ENCODE measurements around the gene CACNA2D3. TPM values are rescaled to one million over a fixed set of nuclear protein-coding genes. Genes with fewer than 3 reads are reported as not detected.

CACNA2D3 gene
- total RNA-seq, 4 donors from 2014 or later = 0.83 to 5.0 (median 2.5) TPM

GRCh38 chr3:54374214-54374852 is 252.0 kb downstream of the CACNA2D3 start:
- Histone ChIP-seq H3K27ac (no peak overlapping the region), H3K36me3 (no peaks in the 10 kb centered on the region), H3K9me3 (no peaks in the 10 kb centered on the region), H3K4me3 (no peak overlapping the region), H3K4me1 (no peaks in the 10 kb centered on the region), H3K27me3 (no peaks in the 10 kb centered on the region)
- DNase-seq = no peak
- intact Hi-C loops (cut with DNase I; ENCODE audit: low total_unique reads) = no loop called here
- TF ChIP-seq CTCF (IDR thresholded peaks at IDR 0.05) = no peak
- no peak for TF ChIP-seq POLR2A (IDR thresholded peaks at IDR 0.05)

GRCh38 chr3:54376142-54376807 is 253.9 kb downstream of the CACNA2D3 start:
- intact Hi-C loops (cut with DNase I; ENCODE audit: low total_unique reads) = no loop called here
- H3K27ac ChIP-seq = no peak overlapping the region
- DNase-seq = no peak
- no peak overlapping the region for H3K4me3 ChIP-seq
- H3K27me3 ChIP-seq = no peaks in the 10 kb centered on the region
- TF ChIP-seq CTCF (IDR thresholded peaks at IDR 0.05) = no peak
- TF ChIP-seq POLR2A (IDR thresholded peaks at IDR 0.05) = no peak
- H3K4me1 ChIP-seq = no peaks in the 10 kb centered on the region
- no peaks in the 10 kb centered on the region for H3K36me3 ChIP-seq
- peaks cover 0 to 3% of the 10 kb centered on the region in 2 donors for H3K9me3 ChIP-seq

- no peak overlapping the region for H3K4me3 ChIP-seq
- intact Hi-C loops (cut with DNase I; ENCODE audit: low total_unique reads) = no loop called here
- H3K4me1 ChIP-seq = no peaks in the 10 kb centered on the region
- no peak for DNase-seq
- peaks cover 0 to 3% of the 10 kb centered on the region in 2 donors for H3K9me3 ChIP-seq
- H3K27me3 ChIP-seq = no peaks in the 10 kb centered on the region
- H3K27ac ChIP-seq = no peak overlapping the region
- H3K36me3 ChIP-seq = no peaks in the 10 kb centered on the region
- no peak for TF ChIP-seq CTCF (IDR thresholded peaks at IDR 0.05)
- no peak for TF ChIP-seq POLR2A (IDR thresholded peaks at IDR 0.05)
Measured at GRCh38 chr3:54376939-54377578, 254.7 kb downstream of the CACNA2D3 start.

- DNase-seq = no peak
- TF ChIP-seq CTCF (IDR thresholded peaks at IDR 0.05) = no peak
- TF ChIP-seq POLR2A (IDR thresholded peaks at IDR 0.05) = no peak
- intact Hi-C loops (cut with DNase I; ENCODE audit: low total_unique reads) = no loop called here
Measured at GRCh38 chr3:54378184-54378583, 255.8 kb downstream of the CACNA2D3 start.

GRCh38 chr3:54384279-54384678 is 261.9 kb downstream of the CACNA2D3 start:
- H3K4me1 ChIP-seq = no peaks in the 10 kb centered on the region
- no peak for DNase-seq
- no peaks in the 10 kb centered on the region for H3K36me3 ChIP-seq
- TF ChIP-seq POLR2A (IDR thresholded peaks at IDR 0.05) = no peak
- H3K27ac ChIP-seq = no peak overlapping the region
- intact Hi-C loops (cut with DNase I; ENCODE audit: low total_unique reads) = no loop called here
- no peaks in the 10 kb centered on the region for H3K27me3 ChIP-seq
- peaks cover 0 to 3% of the 10 kb centered on the region in 2 donors for H3K9me3 ChIP-seq
- no peak overlapping the region for H3K4me3 ChIP-seq

More at GRCh38 chr3:54378184-54378583, 255.8 kb downstream of the CACNA2D3 start:
- H3K4me1 ChIP-seq = no peaks in the 10 kb centered on the region
- no peak overlapping the region for H3K27ac ChIP-seq
- no peaks in the 10 kb centered on the region for H3K27me3 ChIP-seq
- H3K4me3 ChIP-seq = no peak overlapping the region
- no peaks in the 10 kb centered on the region for H3K36me3 ChIP-seq
- H3K9me3 ChIP-seq = peaks cover 0 to 3% of the 10 kb centered on the region in 2 donors

Data from uterus (tissue), 4 donors.